ENCODE measurements around the gene TRAF3IP1.

TRAF3IP1 gene

GRCh38 chr2:238282861-238283738 lies 37.2 kb upstream of the TRAF3IP1 start:
- DNase-seq (ENCODE audit: low read depth in 1 of 2, low spot score in 1 of 2) = no peak
- in situ Hi-C loops (cut with HindIII; ENCODE audit: low pct_unique_long_range_greater_than_20kb, low sequenced_read_pairs) = no loop called here
- no peak for TF ChIP-seq JUND (IDR thresholded peaks at IDR 0.05; ENCODE audit: low read depth)

GRCh38 chr2:238284802-238285515 lies 35.4 kb upstream of the TRAF3IP1 start:
- no peak for TF ChIP-seq JUND (IDR thresholded peaks at IDR 0.05; ENCODE audit: low read depth)
- in situ Hi-C loops (cut with HindIII; ENCODE audit: low pct_unique_long_range_greater_than_20kb, low sequenced_read_pairs) = no loop called here

GRCh38 chr2:238285653-238286082 lies 34.6 kb upstream of the TRAF3IP1 start:
- DNase-seq (ENCODE audit: low read depth in 1 of 2, low spot score in 1 of 2) = peak; percentile 46 to 97
- in situ Hi-C loops (cut with HindIII; ENCODE audit: low pct_unique_long_range_greater_than_20kb, low sequenced_read_pairs) = no loop called here

More at GRCh38 chr2:238284802-238285515, 35.4 kb upstream of the TRAF3IP1 start:
- DNase-seq (ENCODE audit: low read depth in 1 of 2, low spot score in 1 of 2) = no peak

GRCh38 chr2:238286095-238286494 lies 34.2 kb upstream of the TRAF3IP1 start:
- no peak for DNase-seq (ENCODE audit: low read depth in 1 of 2, low spot score in 1 of 2)
- in situ Hi-C loops (cut with HindIII; ENCODE audit: low pct_unique_long_range_greater_than_20kb, low sequenced_read_pairs) = no loop called here
- TF ChIP-seq JUND (IDR thresholded peaks at IDR 0.05; ENCODE audit: low read depth) = no peak

More at GRCh38 chr2:238285653-238286082, 34.6 kb upstream of the TRAF3IP1 start:
- TF ChIP-seq JUND (IDR thresholded peaks at IDR 0.05; ENCODE audit: low read depth) = no peak

GRCh38 chr2:238286551-238286950 lies 33.8 kb upstream of the TRAF3IP1 start:
- TF ChIP-seq JUND (IDR thresholded peaks at IDR 0.05; ENCODE audit: low read depth) = no peak
- in situ Hi-C loops (cut with HindIII; ENCODE audit: low pct_unique_long_range_greater_than_20kb, low sequenced_read_pairs) = no loop called here
- DNase-seq (ENCODE audit: low read depth in 1 of 2, low spot score in 1 of 2) = peak in 1 of 2 experiments; percentile 86

GRCh38 chr2:238286987-238287736 lies 33.2 kb upstream of the TRAF3IP1 start:
- no peak for TF ChIP-seq JUND (IDR thresholded peaks at IDR 0.05; ENCODE audit: low read depth)
- DNase-seq (ENCODE audit: low read depth in 1 of 2, low spot score in 1 of 2) = no peak
- in situ Hi-C loops (cut with HindIII; ENCODE audit: low pct_unique_long_range_greater_than_20kb, low sequenced_read_pairs) = no loop called here

- no peak for TF ChIP-seq JUND (IDR thresholded peaks at IDR 0.05; ENCODE audit: low read depth)
- peak in 1 of 2 experiments; percentile 75 for DNase-seq (ENCODE audit: low read depth in 1 of 2, low spot score in 1 of 2)
- in situ Hi-C loops (cut with HindIII; ENCODE audit: low pct_unique_long_range_greater_than_20kb, low sequenced_read_pairs) = no loop called here
Observed at GRCh38 chr2:238287737-238288649, 32.3 kb upstream of the TRAF3IP1 start, which contains the start of gene PER2. PER2 (minus strand) TSS chr2:238288610; CDS start chr2:238277936, 10,674 bp downstream.

- TF ChIP-seq JUND (IDR thresholded peaks at IDR 0.05; ENCODE audit: low read depth) = no peak
- in situ Hi-C loops (cut with HindIII; ENCODE audit: low pct_unique_long_range_greater_than_20kb, low sequenced_read_pairs) = no loop called here
- peak; percentile 74 to 97 for DNase-seq (ENCODE audit: low read depth in 1 of 2, low spot score in 1 of 2)
Observed at GRCh38 chr2:238288650-238289573, 31.4 kb upstream of the TRAF3IP1 start.

GRCh38 chr2:238289574-238289973 lies 30.7 kb upstream of the TRAF3IP1 start:
- DNase-seq (ENCODE audit: low read depth in 1 of 2, low spot score in 1 of 2) = no peak
- TF ChIP-seq JUND (IDR thresholded peaks at IDR 0.05; ENCODE audit: low read depth) = no peak
- in situ Hi-C loops (cut with HindIII; ENCODE audit: low pct_unique_long_range_greater_than_20kb, low sequenced_read_pairs) = no loop called here

- peak in 1 of 2 experiments; percentile 82 for DNase-seq (ENCODE audit: low read depth in 1 of 2, low spot score in 1 of 2)
- in situ Hi-C loops (cut with HindIII; ENCODE audit: low pct_unique_long_range_greater_than_20kb, low sequenced_read_pairs) = no loop called here
- TF ChIP-seq JUND (IDR thresholded peaks at IDR 0.05; ENCODE audit: low read depth) = no peak
Observed at GRCh38 chr2:238290091-238290509, 30.2 kb upstream of the TRAF3IP1 start.

Data from T47D (cell line).